ENCODE data around the gene CLIP1.

Gene CLIP1

GRCh38 chr12:122311696-122312095, 110.8 kb downstream of the CLIP1 start:
- no peak overlapping the region for H3K4me3 ChIP-seq (ENCODE audit: low read depth, low read length)
- no peak for DNase-seq (ENCODE audit: low read depth)
- no peak for TF ChIP-seq CTCF (IDR thresholded peaks at IDR 0.05; ENCODE audit: control insufficient read depth, extremely low read depth, insufficient read depth)

GRCh38 chr12:122310626-122311333, 111.7 kb downstream of the CLIP1 start:
- no peak for TF ChIP-seq CTCF (IDR thresholded peaks at IDR 0.05; ENCODE audit: control insufficient read depth, extremely low read depth, insufficient read depth)
- H3K4me3 ChIP-seq (ENCODE audit: low read depth, low read length), result no peak overlapping the region
- no peak for DNase-seq (ENCODE audit: low read depth)

- H3K4me3 ChIP-seq (ENCODE audit: low read depth, low read length), result no peak overlapping the region
- no peak for DNase-seq (ENCODE audit: low read depth)
- TF ChIP-seq CTCF (IDR thresholded peaks at IDR 0.05; ENCODE audit: control insufficient read depth, extremely low read depth, insufficient read depth), result no peak
These were observed 112.8 kb downstream of the CLIP1 start for GRCh38 chr12:122309564-122310121.

- TF ChIP-seq CTCF (IDR thresholded peaks at IDR 0.05; ENCODE audit: control insufficient read depth, extremely low read depth, insufficient read depth), result no peak
- H3K4me3 ChIP-seq (ENCODE audit: low read depth, low read length), result no peak overlapping the region
- no peak for DNase-seq (ENCODE audit: low read depth)
These were observed 113.7 kb downstream of the CLIP1 start for GRCh38 chr12:122308811-122309210.

GRCh38 chr12:122306407-122306806, 116.1 kb downstream of the CLIP1 start:
- DNase-seq (ENCODE audit: low read depth), result no peak
- TF ChIP-seq CTCF (IDR thresholded peaks at IDR 0.05; ENCODE audit: control insufficient read depth, extremely low read depth, insufficient read depth), result peak; percentile 46
- H3K4me3 ChIP-seq (ENCODE audit: low read depth, low read length), result no peak overlapping the region

- TF ChIP-seq CTCF (IDR thresholded peaks at IDR 0.05; ENCODE audit: control insufficient read depth, extremely low read depth, insufficient read depth), result no peak
- peak; percentile 35 for DNase-seq (ENCODE audit: low read depth)
- H3K4me3 ChIP-seq (ENCODE audit: low read depth, low read length), result no peak overlapping the region
These were observed 117.5 kb downstream of the CLIP1 start for GRCh38 chr12:122304924-122305323.

- TF ChIP-seq CTCF (IDR thresholded peaks at IDR 0.05; ENCODE audit: control insufficient read depth, extremely low read depth, insufficient read depth), result no peak
- DNase-seq (ENCODE audit: low read depth), result no peak
- no peak overlapping the region for H3K4me3 ChIP-seq (ENCODE audit: low read depth, low read length)
These were observed 119.4 kb downstream of the CLIP1 start for GRCh38 chr12:122303068-122303467.
